Activated naive CD4-positive, alpha-beta T cell treated with anti-CD3 and anti-CD28 coated beads, Interleukin-2, amount 10 ng/mL, durations not matched to agents 7 days and 5 days (primary cell): Measurements from ENCODE around the gene SPATA46.

ENCODE experiments used
- CTCF ChIA-PET: fragments of 350-600 bp; sonication (Branson Sonifier 250); formaldehyde crosslinking; loops from one replicate; lab custom pipeline; 2021; ENCODE audit warnings: antibody characterized with exemption; lab: Charles Lee
- DNase-seq: peaks from one replicate; pipeline ENCODE4 v3.0.0-alpha.2; 2020
- H3K27ac Mint-ChIP-seq: one replicate; pipeline ENCODE4 v1.8.0; 2021; ENCODE audit warnings: mild to moderate bottlenecking, moderate library complexity, mixed read lengths
- H3K27me3 Mint-ChIP-seq: one replicate; pipeline ENCODE4 v1.8.0; 2021; ENCODE audit warnings: mild to moderate bottlenecking, mixed read lengths
- H3K36me3 Mint-ChIP-seq: one replicate; pipeline ENCODE4 v1.8.0; 2021; ENCODE audit warnings: mixed read lengths
- H3K4me1 Mint-ChIP-seq: one replicate; pipeline ENCODE4 v1.8.0; 2021; ENCODE audit warnings: mixed read lengths
- H3K4me3 Mint-ChIP-seq: one replicate; pipeline ENCODE4 v1.8.0; 2021; ENCODE audit warnings: mild to moderate bottlenecking, moderate library complexity, mixed read lengths
- H3K9me3 Mint-ChIP-seq: one replicate; pipeline ENCODE4 v1.8.0; 2021; ENCODE audit warnings: mixed read lengths

The SPATA46 gene

DNA sequence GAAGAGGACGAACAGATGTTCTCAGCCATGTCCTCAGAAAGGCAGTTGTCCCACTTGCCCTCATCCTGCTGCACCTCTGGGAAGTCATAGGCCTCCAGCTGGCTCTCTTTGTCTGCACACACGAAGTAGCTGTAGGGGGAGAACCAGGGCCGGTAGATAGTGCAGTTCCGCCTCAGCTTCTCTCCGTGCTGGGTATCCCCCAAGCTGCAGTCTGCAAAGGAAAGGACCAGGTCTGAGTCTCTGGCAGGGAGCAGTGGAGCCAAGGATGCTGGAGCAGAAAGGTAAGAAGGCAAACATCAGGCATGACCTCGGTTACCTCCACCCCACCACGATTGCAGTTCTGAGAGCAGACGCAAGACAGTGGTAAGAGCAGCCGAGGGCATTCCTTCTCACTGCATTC is 2.2 kb downstream of the SPATA46 start:
- H3K4me1 Mint-ChIP-seq, result no peaks in the 10 kb centered on the region
- CTCF ChIA-PET, result no interaction called here
- no peaks in the 10 kb centered on the region for H3K9me3 Mint-ChIP-seq
- no peak for DNase-seq
- no peaks in the 10 kb centered on the region for H3K36me3 Mint-ChIP-seq
- H3K4me3 Mint-ChIP-seq, result no peak overlapping the region
- H3K27ac Mint-ChIP-seq, result no peak overlapping the region
- no peaks in the 10 kb centered on the region for H3K27me3 Mint-ChIP-seq

DNA sequence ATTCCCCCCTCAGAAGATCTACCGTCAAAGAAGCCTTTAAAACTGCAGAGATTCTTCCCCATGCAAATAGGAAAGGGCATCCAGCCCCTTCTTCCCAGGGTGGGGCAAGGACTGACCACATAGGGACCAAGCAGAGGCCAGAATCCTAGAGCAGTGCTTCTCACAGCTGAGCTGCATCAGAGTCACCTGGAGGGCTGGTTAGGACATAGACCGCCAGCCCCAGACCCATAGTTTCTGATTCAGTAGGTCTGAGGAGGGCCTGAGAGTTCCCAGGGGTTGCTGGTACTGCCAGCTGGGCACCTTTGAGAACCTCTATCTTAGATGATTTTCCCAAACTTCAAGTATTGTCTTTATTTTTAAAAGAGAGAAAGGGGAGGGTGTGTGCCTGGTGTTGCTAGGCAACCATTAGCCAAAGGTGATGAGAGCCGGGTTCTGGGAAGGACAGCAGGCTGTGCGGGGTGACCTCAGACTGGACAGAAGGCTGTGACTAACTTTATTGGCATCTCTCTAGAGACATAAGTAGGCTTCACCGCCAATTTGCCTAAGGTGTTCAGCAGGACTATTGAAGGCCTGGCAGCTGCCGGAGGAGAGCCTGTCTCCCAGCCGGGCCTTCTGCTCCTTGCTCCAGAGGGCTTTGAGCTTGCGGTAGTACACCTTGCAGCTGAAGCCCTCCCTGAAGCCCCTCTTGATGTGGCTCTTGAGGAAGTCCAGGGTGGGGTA is 3.0 kb downstream of the SPATA46 start:
- Mint-ChIP-seq H3K27me3 (no peaks in the 10 kb centered on the region), H3K4me1 (no peaks in the 10 kb centered on the region), H3K36me3 (no peaks in the 10 kb centered on the region), H3K9me3 (no peaks in the 10 kb centered on the region), H3K27ac (no peak overlapping the region), H3K4me3 (no peak overlapping the region)
- DNase-seq, result no peak
- CTCF ChIA-PET, result no interaction called here

DNA sequence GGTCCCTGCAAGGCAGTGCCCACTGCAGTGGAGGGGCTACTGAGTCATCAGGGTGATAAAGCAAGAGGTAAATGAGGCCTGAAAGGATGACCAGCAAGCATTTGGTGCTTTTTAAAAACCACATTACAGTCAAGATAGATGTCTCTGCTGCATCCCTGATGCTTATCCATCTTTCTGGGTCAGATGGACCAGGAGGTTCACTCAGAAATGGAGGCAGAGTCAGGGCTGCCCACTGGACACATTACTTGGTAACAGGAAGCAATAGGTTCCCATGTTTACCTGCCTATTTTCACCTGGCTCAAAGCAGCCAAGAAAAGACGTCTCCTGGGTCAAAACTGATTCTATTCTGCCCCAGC is 3.6 kb downstream of the SPATA46 start:
- Mint-ChIP-seq H3K36me3 (no peaks in the 10 kb centered on the region), H3K4me3 (no peak overlapping the region), H3K4me1 (no peaks in the 10 kb centered on the region), H3K9me3 (no peaks in the 10 kb centered on the region), H3K27ac (no peak overlapping the region), H3K27me3 (no peaks in the 10 kb centered on the region)
- no peak for DNase-seq
- CTCF ChIA-PET, result no interaction called here

DNA sequence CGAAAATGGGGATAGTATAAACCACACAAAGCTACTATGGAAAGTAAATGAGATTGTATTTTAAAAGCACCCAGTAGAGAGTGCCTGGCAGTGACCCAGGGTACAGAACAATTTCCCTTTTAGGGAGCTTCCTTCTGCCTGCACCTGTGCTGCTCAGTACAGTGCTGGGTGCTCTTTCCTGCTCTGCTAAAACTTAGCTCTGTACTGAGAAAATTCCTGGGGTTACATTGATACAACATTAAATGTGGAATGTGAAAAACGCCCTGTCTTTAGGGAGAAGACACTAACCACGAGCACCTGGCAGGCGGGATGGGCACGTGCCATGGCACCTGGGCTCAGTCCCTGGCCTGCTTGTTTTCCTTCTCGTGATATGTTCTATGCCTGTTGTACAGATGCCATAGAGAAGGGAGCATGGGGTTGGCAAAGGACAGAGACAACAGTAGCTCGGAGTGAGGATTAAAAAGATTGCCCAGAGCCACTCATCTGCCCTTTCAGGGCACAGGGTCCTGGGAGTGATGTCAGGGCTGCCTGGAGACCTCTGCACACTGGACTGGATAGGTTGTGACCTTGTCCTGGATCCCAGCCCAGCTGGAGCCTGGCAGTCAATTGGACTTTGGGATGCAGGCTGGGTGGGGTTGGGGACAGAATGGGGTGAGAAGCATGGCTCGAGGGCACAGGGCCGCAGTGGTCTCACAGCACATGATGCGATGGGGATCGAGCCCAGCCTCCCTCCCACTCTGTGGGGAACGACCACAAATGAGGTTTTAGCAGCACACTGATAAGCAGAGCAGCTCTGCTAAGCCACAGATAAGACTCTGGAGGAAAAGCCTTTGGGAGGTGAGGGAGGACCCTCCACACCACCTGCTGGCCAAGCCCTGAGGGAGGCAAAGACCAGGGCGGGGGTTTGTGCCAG is 4.2 kb downstream of the SPATA46 start:
- CTCF ChIA-PET, result no interaction called here
- no peaks in the 10 kb centered on the region for H3K9me3 Mint-ChIP-seq
- H3K4me3 Mint-ChIP-seq, result no peak overlapping the region
- no peak overlapping the region for H3K27ac Mint-ChIP-seq
- no peaks in the 10 kb centered on the region for H3K36me3 Mint-ChIP-seq
- H3K4me1 Mint-ChIP-seq, result no peaks in the 10 kb centered on the region
- DNase-seq, result no peak
- H3K27me3 Mint-ChIP-seq, result no peaks in the 10 kb centered on the region

DNA sequence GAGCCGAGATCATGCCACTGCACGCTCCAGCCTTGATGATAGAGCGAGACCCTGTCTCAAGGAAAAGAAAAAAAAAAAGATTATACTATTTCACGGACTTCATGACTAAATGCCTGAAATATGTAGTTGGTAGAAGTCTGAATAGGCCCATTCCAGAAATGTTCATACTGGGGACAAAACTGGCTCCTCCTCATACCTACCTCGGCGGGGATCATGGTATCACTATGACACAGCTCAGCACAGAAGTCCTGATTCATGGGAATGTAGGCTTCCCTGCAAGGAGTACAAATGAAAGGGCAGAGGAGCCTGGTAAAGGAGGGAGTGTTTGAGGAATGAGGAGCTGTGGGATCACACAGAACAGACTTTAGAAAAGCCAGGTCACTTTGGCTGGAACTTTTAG is 5.0 kb downstream of the SPATA46 start:
- DNase-seq, result no peak
- no peaks in the 10 kb centered on the region for H3K36me3 Mint-ChIP-seq
- H3K27me3 Mint-ChIP-seq, result no peaks in the 10 kb centered on the region
- CTCF ChIA-PET, result no interaction called here
- H3K4me3 Mint-ChIP-seq, result no peak overlapping the region
- no peaks in the 10 kb centered on the region for H3K9me3 Mint-ChIP-seq
- H3K27ac Mint-ChIP-seq, result no peak overlapping the region
- H3K4me1 Mint-ChIP-seq, result no peaks in the 10 kb centered on the region

DNA sequence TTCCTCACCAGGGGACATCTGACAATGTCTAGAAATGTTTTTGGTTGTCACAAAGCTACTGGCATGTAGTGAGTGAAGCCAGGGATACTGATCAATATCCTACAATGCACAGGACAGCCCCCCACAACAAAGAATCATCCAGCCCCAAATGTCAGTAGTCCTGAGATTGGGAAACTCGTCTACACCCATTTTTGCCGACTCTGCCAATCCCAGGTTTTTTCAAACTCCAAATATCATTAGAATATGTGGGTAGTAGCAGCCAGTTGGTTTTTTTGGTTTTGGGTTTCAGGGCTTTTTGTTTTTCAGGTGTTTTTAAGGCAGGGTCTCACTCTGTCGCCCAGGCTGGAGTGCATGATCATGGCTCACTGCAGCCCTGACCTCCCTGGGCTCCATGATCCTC is 5.9 kb downstream of the SPATA46 start:
- no peaks in the 10 kb centered on the region for H3K36me3 Mint-ChIP-seq
- no peaks in the 10 kb centered on the region for H3K9me3 Mint-ChIP-seq
- DNase-seq, result no peak
- CTCF ChIA-PET, result no interaction called here
- H3K27me3 Mint-ChIP-seq, result peaks cover under 1% of the 10 kb centered on the region
- H3K4me1 Mint-ChIP-seq, result no peaks in the 10 kb centered on the region
- H3K27ac Mint-ChIP-seq, result no peak overlapping the region
- H3K4me3 Mint-ChIP-seq, result no peak overlapping the region

DNA sequence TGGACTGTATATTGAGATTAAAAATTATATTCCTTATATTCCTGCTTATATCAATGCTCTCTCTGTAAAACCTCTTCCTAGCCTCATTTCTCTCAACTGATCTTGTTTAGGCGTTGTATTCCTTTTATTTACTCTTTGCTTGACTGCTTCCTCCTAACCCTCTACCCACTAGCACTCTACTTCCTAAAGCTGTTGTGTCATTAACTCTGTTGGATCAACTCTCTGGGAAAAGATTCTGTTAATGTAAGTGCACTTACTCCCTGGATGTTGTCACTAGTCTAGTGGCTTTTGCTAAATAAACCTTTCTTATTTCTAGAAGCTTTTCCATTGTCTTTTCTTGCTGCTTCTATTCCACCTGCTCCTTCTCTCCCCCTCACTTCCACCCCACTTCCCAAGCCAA is 6.5 kb downstream of the SPATA46 start:
- no peak for DNase-seq
- CTCF ChIA-PET, result no interaction called here
- no peak overlapping the region for H3K27ac Mint-ChIP-seq
- H3K4me1 Mint-ChIP-seq, result no peaks in the 10 kb centered on the region
- H3K4me3 Mint-ChIP-seq, result no peak overlapping the region
- no peaks in the 10 kb centered on the region for H3K9me3 Mint-ChIP-seq
- H3K27me3 Mint-ChIP-seq, result peaks cover 6% of the 10 kb centered on the region
- H3K36me3 Mint-ChIP-seq, result no peaks in the 10 kb centered on the region

DNA sequence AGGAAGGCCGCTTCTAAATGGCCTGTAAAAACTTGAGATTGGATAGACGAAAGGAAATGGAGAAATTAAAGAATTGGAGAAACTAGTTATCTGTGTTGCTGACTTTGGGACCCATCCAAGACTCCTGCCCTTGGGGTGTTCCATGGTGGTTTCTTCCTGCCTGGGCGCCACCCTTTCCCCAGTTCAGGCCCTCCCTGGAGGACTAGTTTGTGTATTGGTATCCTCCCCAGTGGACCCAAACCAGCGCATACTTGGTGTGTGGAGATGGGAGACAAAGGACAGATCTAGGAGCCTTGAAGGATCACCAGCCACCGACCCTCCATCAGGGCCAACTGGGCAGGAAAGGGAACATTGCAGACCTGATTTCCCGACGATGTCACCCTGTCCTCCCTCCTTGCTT is 7.1 kb downstream of the SPATA46 start:
- Mint-ChIP-seq H3K9me3 (no peaks in the 10 kb centered on the region), H3K4me1 (no peaks in the 10 kb centered on the region), H3K4me3 (no peak overlapping the region), H3K27ac (no peak overlapping the region), H3K36me3 (no peaks in the 10 kb centered on the region), H3K27me3 (peaks cover 6% of the 10 kb centered on the region)
- CTCF ChIA-PET, result no interaction called here
- DNase-seq, result no peak

DNA sequence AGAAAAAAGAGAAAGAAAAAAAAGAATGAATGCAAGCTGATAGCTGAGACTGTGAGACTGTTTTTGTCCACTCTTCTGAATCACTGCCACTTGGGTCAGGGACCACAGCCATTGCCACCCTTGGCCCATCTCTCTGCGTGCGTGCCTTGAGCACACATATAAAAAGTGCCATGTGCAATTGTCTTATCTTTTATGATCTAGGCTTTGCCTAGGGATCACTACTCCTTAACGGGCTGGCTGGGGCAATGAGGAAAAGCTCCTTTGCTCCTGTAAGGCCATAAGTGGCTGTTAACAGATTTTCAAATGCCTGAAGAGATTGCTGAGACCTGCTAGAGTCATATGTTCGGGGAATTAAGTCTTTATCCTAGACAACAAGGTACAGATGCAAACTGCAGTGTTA is 8.2 kb downstream of the SPATA46 start:
- CTCF ChIA-PET, result no interaction called here
- no peak for DNase-seq
- Mint-ChIP-seq H3K4me3 (no peak overlapping the region), H3K27me3 (peaks cover 13% of the 10 kb centered on the region), H3K36me3 (no peaks in the 10 kb centered on the region), H3K27ac (no peak overlapping the region), H3K9me3 (no peaks in the 10 kb centered on the region), H3K4me1 (no peaks in the 10 kb centered on the region)

DNA sequence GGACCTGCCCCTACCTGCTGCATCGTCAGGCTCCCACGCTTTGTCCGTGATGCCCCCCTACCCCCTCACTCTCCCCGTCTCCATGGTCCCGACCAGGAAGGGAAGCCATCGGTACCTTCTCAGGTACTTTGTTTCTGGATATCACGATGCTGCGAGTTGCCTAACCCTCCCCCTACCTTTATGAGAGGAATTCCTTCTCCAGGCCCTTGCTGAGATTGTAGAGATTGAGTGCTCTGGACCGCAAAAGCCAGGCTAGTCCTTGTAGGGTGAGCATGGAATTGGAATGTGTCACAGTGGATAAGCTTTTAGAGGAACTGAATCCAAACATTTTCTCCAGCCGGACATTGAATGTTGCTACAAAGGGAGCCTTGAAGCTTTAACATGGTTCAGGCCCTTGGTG is 8.9 kb downstream of the SPATA46 start:
- DNase-seq, result no peak
- H3K4me3 Mint-ChIP-seq, result no peak overlapping the region
- H3K27ac Mint-ChIP-seq, result no peak overlapping the region
- no peaks in the 10 kb centered on the region for H3K9me3 Mint-ChIP-seq
- CTCF ChIA-PET, result no interaction called here
- H3K27me3 Mint-ChIP-seq, result peaks cover 15% of the 10 kb centered on the region
- H3K36me3 Mint-ChIP-seq, result no peaks in the 10 kb centered on the region
- no peaks in the 10 kb centered on the region for H3K4me1 Mint-ChIP-seq

DNA sequence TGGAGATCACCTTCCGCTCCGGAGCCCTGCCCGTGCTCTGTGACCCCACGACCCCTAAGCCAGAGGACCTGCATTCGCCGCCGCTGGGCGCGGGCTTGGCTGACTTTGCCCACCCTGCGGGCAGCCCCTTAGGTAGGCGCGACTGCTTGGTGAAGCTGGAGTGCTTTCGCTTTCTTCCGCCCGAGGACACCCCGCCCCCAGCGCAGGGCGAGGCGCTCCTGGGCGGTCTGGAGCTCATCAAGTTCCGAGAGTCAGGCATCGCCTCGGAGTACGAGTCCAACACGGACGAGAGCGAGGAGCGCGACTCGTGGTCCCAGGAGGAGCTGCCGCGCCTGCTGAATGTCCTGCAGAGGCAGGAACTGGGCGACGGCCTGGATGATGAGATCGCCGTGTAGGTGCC is 9.6 kb downstream of the SPATA46 start:
- H3K4me3 Mint-ChIP-seq, result peak overlapping the region; percentile 43
- no peaks in the 10 kb centered on the region for H3K4me1 Mint-ChIP-seq
- H3K9me3 Mint-ChIP-seq, result no peaks in the 10 kb centered on the region
- no peak overlapping the region for H3K27ac Mint-ChIP-seq
- DNase-seq, result no peak
- H3K36me3 Mint-ChIP-seq, result no peaks in the 10 kb centered on the region
- H3K27me3 Mint-ChIP-seq, result peaks cover 15% of the 10 kb centered on the region
- CTCF ChIA-PET, result no interaction called here

DNA sequence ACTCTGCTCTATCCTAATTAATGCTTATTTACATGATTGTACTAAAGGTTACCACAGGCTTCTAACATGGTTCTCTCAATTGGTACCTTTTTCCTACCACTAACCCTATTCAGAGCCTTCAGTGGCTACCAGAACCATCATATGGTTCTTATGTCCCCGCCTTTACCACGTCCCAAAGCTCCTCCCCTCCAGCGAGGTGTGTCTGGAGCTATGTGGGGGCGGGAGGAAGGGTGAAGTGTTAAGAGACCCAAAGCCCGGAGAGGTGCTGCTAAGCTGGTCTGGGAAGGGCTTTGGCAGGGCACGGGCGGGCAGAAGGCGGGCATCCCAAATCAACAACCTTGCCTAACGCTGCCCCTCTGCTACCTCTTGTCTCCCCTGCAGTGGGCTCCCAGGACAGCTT is 10.0 kb downstream of the SPATA46 start:
- peaks cover 15% of the 10 kb centered on the region for H3K27me3 Mint-ChIP-seq
- no peaks in the 10 kb centered on the region for H3K9me3 Mint-ChIP-seq
- no peaks in the 10 kb centered on the region for H3K36me3 Mint-ChIP-seq
- no peaks in the 10 kb centered on the region for H3K4me1 Mint-ChIP-seq
- H3K27ac Mint-ChIP-seq, result no peak overlapping the region
- no peak for DNase-seq
- CTCF ChIA-PET, result interaction anchor here (1.6 kb wide), 1 partner anchor 23 kb away, joined by 5 read pairs; no protein-coding TSS in a partner anchor
- H3K4me3 Mint-ChIP-seq, result peak overlapping the region; percentile 43

DNA sequence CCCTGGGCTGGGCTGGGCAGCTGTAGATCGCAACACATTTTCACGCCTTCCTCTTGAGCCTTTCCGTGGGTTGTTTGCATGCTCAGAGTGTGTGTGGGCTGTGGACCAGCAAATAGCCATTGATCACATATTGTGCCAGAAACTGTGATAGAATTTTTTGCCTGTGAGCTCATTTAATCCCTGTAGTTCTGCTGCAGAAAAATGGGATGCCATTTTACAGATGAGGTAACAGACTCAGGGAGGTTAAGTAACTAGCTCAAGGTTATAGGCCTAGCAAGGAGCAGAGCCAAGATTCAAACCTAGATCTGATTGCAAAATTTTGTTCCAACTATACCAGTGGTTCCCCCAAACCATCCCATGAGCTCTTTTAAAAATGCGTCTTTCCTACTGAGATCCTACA is 10.5 kb downstream of the SPATA46 start:
- Mint-ChIP-seq H3K27me3 (peaks cover 15% of the 10 kb centered on the region), H3K4me3 (no peak overlapping the region), H3K4me1 (no peaks in the 10 kb centered on the region), H3K9me3 (no peaks in the 10 kb centered on the region), H3K36me3 (no peaks in the 10 kb centered on the region), H3K27ac (no peak overlapping the region)
- DNase-seq, result no peak
- CTCF ChIA-PET, result interaction anchor here (1.6 kb wide), 1 partner anchor 23 kb away, joined by 5 read pairs; no protein-coding TSS in a partner anchor

DNA sequence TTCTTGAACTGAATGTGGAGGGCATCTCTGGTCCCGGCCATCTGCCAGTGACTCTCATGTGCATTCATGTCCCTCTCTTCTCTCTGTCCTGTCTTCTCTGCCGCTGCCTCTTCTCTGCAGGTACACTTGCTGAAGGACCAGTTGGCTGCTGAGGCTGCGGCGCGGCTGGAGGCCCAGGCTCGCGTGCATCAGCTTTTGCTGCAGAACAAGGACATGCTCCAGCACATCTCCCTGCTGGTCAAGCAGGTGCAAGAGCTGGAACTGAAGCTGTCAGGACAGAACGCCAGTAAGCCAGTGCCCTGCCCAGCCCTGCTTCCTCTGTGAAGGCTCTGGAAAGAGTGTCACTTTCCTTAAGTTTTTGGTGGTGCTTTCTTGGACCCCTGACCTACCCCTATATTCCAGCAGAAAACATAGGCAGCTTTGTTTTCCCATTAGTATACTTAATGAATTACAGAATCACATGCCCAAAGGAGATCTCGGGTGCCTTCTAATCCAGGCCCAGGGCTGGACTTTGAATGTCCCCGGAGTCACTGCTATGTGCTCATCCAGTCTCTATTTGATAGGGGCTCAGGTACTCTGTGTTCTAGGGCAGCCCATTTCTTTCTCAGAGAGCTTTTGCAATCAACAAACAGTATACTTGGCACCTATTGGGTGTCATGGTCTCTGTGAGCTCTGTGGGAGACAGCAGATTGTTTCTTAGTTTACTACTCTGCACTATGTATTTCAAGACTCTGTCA is 11.2 kb downstream of the SPATA46 start:
- H3K27me3 Mint-ChIP-seq, result peaks cover 15% of the 10 kb centered on the region
- H3K36me3 Mint-ChIP-seq, result no peaks in the 10 kb centered on the region
- H3K4me1 Mint-ChIP-seq, result no peaks in the 10 kb centered on the region
- CTCF ChIA-PET, result interaction anchor here (1.6 kb wide), 1 partner anchor 24 kb away, joined by 5 read pairs; no protein-coding TSS in a partner anchor
- no peak overlapping the region for H3K27ac Mint-ChIP-seq
- H3K4me3 Mint-ChIP-seq, result no peak overlapping the region
- DNase-seq, result no peak
- H3K9me3 Mint-ChIP-seq, result no peaks in the 10 kb centered on the region
